Fibroblast of mammary gland (primary cell): Measurements from ENCODE around the gene LRP3.

ENCODE experiments used
- DNase-seq: peaks from one replicate; pipeline ENCODE4 v3.0.0-alpha.2; 2010; ENCODE audit warnings: low read depth
- H3K4me3 ChIP-seq: 2 replicates; pipeline ENCODE4 v1.5.1; 2011; ENCODE audit warnings: low read depth, mild to moderate bottlenecking, low read length, moderate library complexity; ENCODE audit not compliant: control insufficient read depth
- CTCF ChIP-seq: conservative IDR thresholded peaks from 2 replicates; pipeline ENCODE4 v1.5.1; 2011; ENCODE audit warnings: low read depth, low read length, inconsistent platforms; ENCODE audit not compliant: control insufficient read depth, insufficient read depth

LRP3 gene

GRCh38 chr19:33196446-33197193, 2.5 kb downstream of the LRP3 start:
- no peak for TF ChIP-seq CTCF
- DNase-seq = no peak
- H3K4me3 ChIP-seq = no peak overlapping the region

GRCh38 chr19:33197591-33198000, 3.5 kb downstream of the LRP3 start:
- no peak for TF ChIP-seq CTCF
- no peak for DNase-seq
- H3K4me3 ChIP-seq = no peak overlapping the region

- no peak for DNase-seq
- no peak for TF ChIP-seq CTCF
- no peak overlapping the region for H3K4me3 ChIP-seq
Observed at GRCh38 chr19:33198169-33198568, 4.0 kb downstream of the LRP3 start.

GRCh38 chr19:33199441-33200265, 5.5 kb downstream of the LRP3 start:
- H3K4me3 ChIP-seq = no peak overlapping the region
- DNase-seq = no peak
- no peak for TF ChIP-seq CTCF

GRCh38 chr19:33201473-33201872, 7.3 kb downstream of the LRP3 start:
- no peak overlapping the region for H3K4me3 ChIP-seq
- no peak for DNase-seq
- TF ChIP-seq CTCF = no peak

- TF ChIP-seq CTCF = no peak
- H3K4me3 ChIP-seq = no peak overlapping the region
- no peak for DNase-seq
Observed at GRCh38 chr19:33201886-33202545, 7.9 kb downstream of the LRP3 start.
